GM21619 (cell line): Measurements from ENCODE around the gene C4orf50.
"Not testable (repeated sequence)": the region's sequence is repeated elsewhere in the genome, so short reads cannot be mapped to it uniquely, and the experiment has no call there.

Experiments used
- ATAC-seq: cut with Tn5 transposase; IDR thresholded peaks from one replicate; pipeline ENCODE4 v1.9.1; 2021; ENCODE audit not compliant: unreplicated experiment

C4orf50 gene

GRCh38 chr4:6019316-6020263 lies 1.4 kb upstream of the C4orf50 start:
- ATAC-seq = no peak

- ATAC-seq = no peak
These were observed 431 bp downstream of the C4orf50 start for GRCh38 chr4:6017800-6018199.

GRCh38 chr4:6017030-6017429 lies 1.2 kb downstream of the C4orf50 start:
- no peak for ATAC-seq

GRCh38 chr4:6013564-6013963 lies 4.7 kb downstream of the C4orf50 start:
- ATAC-seq = no peak

GRCh38 chr4:6012200-6012599 lies 6.0 kb downstream of the C4orf50 start:
- no peak for ATAC-seq

GRCh38 chr4:6011686-6012085 lies 6.5 kb downstream of the C4orf50 start:
- ATAC-seq = no peak

GRCh38 chr4:6011271-6011671 lies 7.0 kb downstream of the C4orf50 start:
- no peak for ATAC-seq

GRCh38 chr4:6010789-6011188 lies 7.4 kb downstream of the C4orf50 start:
- ATAC-seq = no peak

- no peak for ATAC-seq
These were observed 8.8 kb downstream of the C4orf50 start for GRCh38 chr4:6009452-6009851.

GRCh38 chr4:6008766-6009385 lies 9.4 kb downstream of the C4orf50 start:
- ATAC-seq = no peak

GRCh38 chr4:6008092-6008551 lies 10.1 kb downstream of the C4orf50 start:
- no peak for ATAC-seq

GRCh38 chr4:6005175-6005574 lies 13.1 kb downstream of the C4orf50 start:
- ATAC-seq = no peak

GRCh38 chr4:6003485-6003884 lies 14.7 kb downstream of the C4orf50 start:
- not testable (repeated sequence) for ATAC-seq

- no peak for ATAC-seq
These were observed 15.3 kb downstream of the C4orf50 start for GRCh38 chr4:6002926-6003325.

GRCh38 chr4:6002492-6002833 lies 15.8 kb downstream of the C4orf50 start:
- no peak for ATAC-seq

GRCh38 chr4:6001680-6002491 lies 16.3 kb downstream of the C4orf50 start:
- ATAC-seq = no peak

GRCh38 chr4:5999830-6000365 lies 18.3 kb downstream of the C4orf50 start:
- ATAC-seq = no peak

GRCh38 chr4:5999356-5999755 lies 18.9 kb downstream of the C4orf50 start:
- no peak for ATAC-seq

GRCh38 chr4:5998333-5998936 lies 19.8 kb downstream of the C4orf50 start:
- no peak for ATAC-seq

- no peak for ATAC-seq
These were observed 21.6 kb downstream of the C4orf50 start for GRCh38 chr4:5996641-5997040.
